KMS-11 (cell line): ENCODE measurements around the gene MYH10.

ENCODE experiments used
- H2AFZ ChIP-seq: fragments of 200-600 bp; sonication (generic); 2 replicates; pipeline ENCODE4 v1.6.1; 2016; ENCODE audit warnings: antibody characterized with exemption, mixed run types, low read depth
- H3K27ac ChIP-seq: fragments of 200-600 bp; sonication (generic); 2 replicates; pipeline ENCODE4 v1.6.1; 2016; ENCODE audit warnings: mild to moderate bottlenecking, mixed run types
- H3K27me3 ChIP-seq: fragments of 200-600 bp; sonication (generic); 2 replicates; pipeline ENCODE4 v1.6.1; 2017; ENCODE audit warnings: mild to moderate bottlenecking, low read depth, mixed run types, moderate library complexity; ENCODE audit not compliant: insufficient read depth
- H3K36me3 ChIP-seq: fragments of 200-600 bp; sonication (generic); 2 replicates; pipeline ENCODE4 v1.6.1; 2017; ENCODE audit warnings: mild to moderate bottlenecking, mixed run types; ENCODE audit not compliant: insufficient read depth
- H3K4me1 ChIP-seq: fragments of 200-600 bp; sonication (generic); 2 replicates; pipeline ENCODE4 v1.6.1; 2016; ENCODE audit warnings: mild to moderate bottlenecking, low read depth, mixed run types; ENCODE audit not compliant: poor library complexity, severe bottlenecking
- H3K4me2 ChIP-seq: fragments of 200-600 bp; sonication (generic); 2 replicates; pipeline ENCODE4 v1.7.0; 2016; ENCODE audit warnings: mild to moderate bottlenecking, mixed run types
- H3K4me3 ChIP-seq: fragments of 200-600 bp; sonication (generic); IDR thresholded peaks from 2 replicates; pipeline ENCODE4 v1.6.1; 2017; ENCODE audit warnings: low read depth, low read length, mixed read lengths; ENCODE audit not compliant: insufficient read depth
- H3K79me2 ChIP-seq: fragments of 200-600 bp; sonication (generic); 2 replicates; pipeline ENCODE4 v1.6.1; 2016; ENCODE audit warnings: low read depth, mixed run types; ENCODE audit not compliant: insufficient read depth
- H3K9ac ChIP-seq: fragments of 200-600 bp; sonication (generic); 2 replicates; pipeline ENCODE4 v1.6.1; 2016; ENCODE audit warnings: mild to moderate bottlenecking, mixed run types
- H4K20me1 ChIP-seq: fragments of 200-600 bp; sonication (generic); 2 replicates; pipeline ENCODE4 v1.6.1; 2016; ENCODE audit warnings: mild to moderate bottlenecking, mixed run types; ENCODE audit not compliant: insufficient read depth
- TF ChIP-seq, protein P1 (sequence below): fragments of 200-600 bp; sonication (generic); conservative IDR thresholded peaks from 2 replicates; pipeline ENCODE4 v1.6.1; 2017; ENCODE audit warnings: low read depth, mild to moderate bottlenecking, antibody characterized with exemption, low read length, moderate library complexity, mixed read lengths

MYH10 gene

DNA sequence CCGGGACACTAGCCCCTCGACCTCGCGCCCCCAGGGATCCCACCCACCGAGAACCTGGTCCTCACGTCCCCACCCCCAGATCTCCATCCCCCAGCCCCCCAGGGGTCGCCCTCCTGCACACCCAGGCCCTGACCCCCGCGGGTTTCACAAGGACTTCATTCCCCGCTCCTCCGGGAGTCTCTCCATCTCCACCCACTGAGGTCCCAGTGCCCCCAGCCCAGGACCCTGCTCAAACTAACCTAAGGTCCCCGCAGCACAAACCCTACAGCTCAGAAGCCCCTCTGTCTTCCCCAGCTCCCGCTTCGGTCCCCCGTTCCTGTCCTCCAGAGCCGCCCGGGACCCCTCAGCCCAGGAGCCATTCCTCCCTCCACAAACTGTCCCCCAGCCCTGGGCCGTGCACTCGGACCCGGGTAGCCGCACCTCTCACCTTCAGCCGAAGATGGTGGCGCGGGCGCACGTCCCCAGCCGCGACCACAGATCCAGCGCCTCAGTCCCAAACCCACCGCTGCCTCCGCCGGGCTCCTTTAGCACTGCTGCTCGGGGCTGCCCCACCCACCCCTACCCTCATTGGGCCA is at the start of gene MYH10:
Gene MYH10 (minus strand): TSS at position 499 of the 575 bp plus-strand sequence. CDS start 7,479 bp downstream, outside the sequence.
- TF ChIP-seq, protein P1, sequence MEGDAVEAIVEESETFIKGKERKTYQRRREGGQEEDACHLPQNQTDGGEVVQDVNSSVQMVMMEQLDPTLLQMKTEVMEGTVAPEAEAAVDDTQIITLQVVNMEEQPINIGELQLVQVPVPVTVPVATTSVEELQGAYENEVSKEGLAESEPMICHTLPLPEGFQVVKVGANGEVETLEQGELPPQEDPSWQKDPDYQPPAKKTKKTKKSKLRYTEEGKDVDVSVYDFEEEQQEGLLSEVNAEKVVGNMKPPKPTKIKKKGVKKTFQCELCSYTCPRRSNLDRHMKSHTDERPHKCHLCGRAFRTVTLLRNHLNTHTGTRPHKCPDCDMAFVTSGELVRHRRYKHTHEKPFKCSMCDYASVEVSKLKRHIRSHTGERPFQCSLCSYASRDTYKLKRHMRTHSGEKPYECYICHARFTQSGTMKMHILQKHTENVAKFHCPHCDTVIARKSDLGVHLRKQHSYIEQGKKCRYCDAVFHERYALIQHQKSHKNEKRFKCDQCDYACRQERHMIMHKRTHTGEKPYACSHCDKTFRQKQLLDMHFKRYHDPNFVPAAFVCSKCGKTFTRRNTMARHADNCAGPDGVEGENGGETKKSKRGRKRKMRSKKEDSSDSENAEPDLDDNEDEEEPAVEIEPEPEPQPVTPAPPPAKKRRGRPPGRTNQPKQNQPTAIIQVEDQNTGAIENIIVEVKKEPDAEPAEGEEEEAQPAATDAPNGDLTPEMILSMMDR = no peak
- no peak within 1 kb of the TSS; the same call in 1 of the 2 replicates for H3K27ac ChIP-seq

DNA sequence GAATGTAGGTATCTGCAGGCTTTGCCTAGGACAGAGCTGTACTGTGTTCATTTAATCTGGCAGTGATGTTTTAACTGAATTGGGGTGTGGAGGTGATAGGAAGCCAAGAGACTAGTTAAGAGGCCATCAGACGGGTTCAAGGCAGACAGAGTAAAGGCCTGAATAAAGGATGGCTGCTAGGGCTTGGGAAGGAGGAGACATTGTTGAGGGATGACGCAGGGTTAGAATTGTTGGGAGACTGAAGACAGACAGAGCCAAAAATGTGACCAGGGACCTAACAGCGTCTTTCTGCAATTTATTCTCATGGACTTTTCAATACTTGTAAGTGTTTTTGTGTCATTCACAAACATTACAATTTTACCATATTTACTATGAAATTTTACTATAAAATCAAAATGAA is 48.6 kb upstream of the MYH10 start:
- Histone ChIP-seq H4K20me1 (no peaks in the 10 kb centered on the region), H2AFZ (no peak overlapping the region), H3K9ac (no peak overlapping the region), H3K4me2 (no peak overlapping the region), H3K27me3 (no peaks in the 10 kb centered on the region), H3K36me3 (no peaks in the 10 kb centered on the region), H3K27ac (no peak overlapping the region), H3K4me1 (no peaks in the 10 kb centered on the region), H3K4me3 (no peak overlapping the region), H3K79me2 (no peaks in the 10 kb centered on the region)
- TF ChIP-seq, protein P1 = no peak

More for the DNA sequence above, at the start of gene MYH10:
- H3K4me2 ChIP-seq = peak within 1 kb of the TSS; percentile 21; the same call in 1 of the 2 replicates
- H4K20me1 ChIP-seq = no peaks in the 10 kb centered on the region
- no peaks in the 10 kb centered on the region for H3K79me2 ChIP-seq
- H3K4me1 ChIP-seq = no peaks in the 10 kb centered on the region
- no peaks in the 10 kb centered on the region for H3K36me3 ChIP-seq
- H3K4me3 ChIP-seq = no peak within 1 kb of the TSS
- peak within 1 kb of the TSS; percentile 64; the same call in 1 of the 2 replicates for H2AFZ ChIP-seq
- H3K9ac ChIP-seq = peak within 1 kb of the TSS; percentile 49; the same call in 1 of the 2 replicates
- no peaks in the 10 kb centered on the region for H3K27me3 ChIP-seq

DNA sequence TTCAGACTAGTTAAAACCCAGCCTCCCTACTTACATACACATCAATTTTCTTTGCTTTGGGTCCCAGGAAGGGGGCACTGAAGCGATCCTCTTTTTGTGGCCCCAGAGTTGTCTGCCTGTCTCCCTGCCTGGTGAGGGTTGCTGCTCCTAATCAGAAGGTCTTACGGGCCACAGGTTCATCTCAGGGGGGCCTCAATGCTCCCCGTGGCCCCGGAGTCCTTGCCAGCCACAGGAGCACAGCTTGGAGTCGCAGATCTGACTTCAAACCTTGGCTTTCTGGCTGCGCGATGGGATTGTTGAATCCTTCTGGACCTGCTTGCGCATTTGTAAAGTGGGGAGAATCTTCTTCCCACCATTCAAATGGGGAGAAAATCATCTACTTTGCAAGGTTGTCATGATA is 44.8 kb upstream of the MYH10 start:
- H3K27ac ChIP-seq = no peak overlapping the region
- H3K79me2 ChIP-seq = no peaks in the 10 kb centered on the region
- H3K27me3 ChIP-seq = no peaks in the 10 kb centered on the region
- no peak overlapping the region for H3K9ac ChIP-seq
- H3K4me2 ChIP-seq = no peak overlapping the region
- TF ChIP-seq, protein P1 = no peak
- no peak overlapping the region for H3K4me3 ChIP-seq
- no peak overlapping the region for H2AFZ ChIP-seq
- H3K4me1 ChIP-seq = no peaks in the 10 kb centered on the region
- H4K20me1 ChIP-seq = no peaks in the 10 kb centered on the region
- no peaks in the 10 kb centered on the region for H3K36me3 ChIP-seq

DNA sequence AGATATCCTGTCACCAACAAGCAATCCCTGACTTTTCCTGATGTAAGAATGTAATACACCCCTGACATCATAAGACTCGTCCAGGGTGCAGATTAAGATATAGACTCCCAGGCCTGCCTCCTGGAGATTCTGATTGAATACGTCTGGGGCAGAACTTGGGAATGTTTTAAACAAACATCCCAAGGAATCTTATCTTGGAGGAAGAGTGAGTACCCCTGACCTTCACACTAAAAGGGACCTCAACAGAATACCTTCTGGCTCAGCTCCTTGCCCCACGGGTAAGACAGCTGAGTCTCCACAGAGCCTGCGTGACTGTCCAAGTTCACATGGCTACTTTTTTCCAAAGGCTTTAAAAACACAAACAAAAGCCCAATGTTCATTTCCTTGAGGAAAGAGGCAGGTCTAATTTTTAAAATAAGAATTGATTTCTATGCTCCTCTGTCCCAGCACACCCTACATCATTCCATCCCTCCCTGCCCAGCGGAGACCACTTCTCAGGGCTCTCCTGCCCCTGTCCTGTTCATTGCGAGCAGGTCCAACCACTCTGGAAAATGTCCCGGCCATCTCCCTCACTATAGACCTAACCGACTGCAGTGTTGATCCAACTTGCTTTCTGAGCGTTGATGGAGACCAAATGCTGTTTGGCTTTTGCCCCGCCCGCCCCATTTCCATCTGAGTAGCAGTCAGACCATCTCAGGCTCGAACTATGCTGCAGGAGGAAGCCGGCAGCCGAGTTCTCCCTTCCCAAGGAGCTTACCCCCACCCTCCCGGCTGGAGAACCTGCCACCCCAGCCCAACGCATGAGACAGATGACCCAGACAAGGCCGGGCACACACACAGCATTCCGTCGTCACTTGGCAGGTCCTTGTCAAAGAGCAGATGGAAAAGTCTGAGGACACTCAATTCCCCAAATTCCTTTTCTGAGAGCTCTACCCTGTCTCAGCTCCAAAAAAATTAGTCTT is 44.1 kb upstream of the MYH10 start:
- Histone ChIP-seq H3K79me2 (no peaks in the 10 kb centered on the region), H3K4me1 (no peaks in the 10 kb centered on the region), H4K20me1 (no peaks in the 10 kb centered on the region), H3K9ac (no peak overlapping the region), H3K36me3 (no peaks in the 10 kb centered on the region), H3K27me3 (no peaks in the 10 kb centered on the region), H3K4me2 (no peak overlapping the region), H3K27ac (no peak overlapping the region), H3K4me3 (no peak overlapping the region), H2AFZ (no peak overlapping the region)
- TF ChIP-seq, protein P1 = no peak
